GM12892 (cell line): ENCODE data around the gene SH2D6.

Experiments used
- POLR2A ChIP-seq: IDR thresholded peaks from 2 replicates; pipeline ENCODE4 v1.6.1; 2011; ENCODE audit warnings: low read depth, low read length, control low read depth
- TAF1 ChIP-seq: IDR thresholded peaks from 2 replicates; pipeline ENCODE4 v1.6.1; 2011; ENCODE audit warnings: low read depth, mild to moderate bottlenecking, control low read depth, low read length, borderline replicate concordance

DNA sequence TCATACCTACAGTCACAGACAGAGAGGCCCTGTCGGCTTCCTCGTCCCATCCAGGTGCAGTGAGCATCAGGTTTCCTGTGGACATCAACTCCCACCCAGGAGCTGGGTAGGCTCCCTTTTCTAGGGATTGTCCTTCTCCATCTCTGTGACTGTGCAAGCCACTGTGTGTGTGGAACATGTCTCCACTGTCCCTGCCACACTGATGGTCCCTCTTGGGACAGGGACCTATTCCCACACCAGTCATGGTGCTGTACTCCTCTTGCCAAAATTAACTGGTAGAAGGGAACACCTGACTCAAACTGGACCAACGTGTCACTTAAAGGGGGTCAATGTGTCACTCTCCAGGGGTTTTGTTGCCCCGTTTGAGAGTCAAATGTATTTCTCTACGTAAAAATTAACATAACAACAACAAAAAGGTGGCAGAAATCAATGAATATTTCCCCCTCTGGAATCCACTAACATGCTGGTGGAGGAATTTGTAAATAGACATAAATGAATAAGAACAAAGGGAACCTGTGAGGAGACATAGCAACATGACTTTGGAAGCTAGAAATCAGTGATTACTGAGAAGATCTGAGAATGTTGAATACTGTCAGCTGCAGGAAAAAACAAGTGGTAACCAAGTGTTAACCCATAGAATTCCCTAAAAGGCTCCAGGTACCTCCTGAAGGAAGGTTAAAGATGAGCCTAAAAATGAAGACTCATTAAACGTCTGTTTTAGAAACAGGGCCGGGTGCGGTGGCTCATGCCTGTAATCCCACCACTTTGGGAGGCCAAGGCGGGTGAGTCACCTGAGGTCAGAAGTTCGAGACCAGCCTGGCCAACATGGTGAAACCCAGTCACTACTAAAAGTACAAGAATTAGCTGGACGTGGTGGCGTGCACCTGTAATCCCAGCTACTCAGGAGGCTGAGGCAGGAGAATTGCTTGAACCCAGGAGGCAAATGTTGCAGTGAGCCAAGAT, 40.4 kb downstream of the SH2D6 start:
- no peak for TF ChIP-seq POLR2A
- TF ChIP-seq TAF1: no peak
